Heart right ventricle (tissue), 16 donors: ENCODE measurements around the gene CFAP52. TPM values are rescaled to one million over a fixed set of nuclear protein-coding genes. Genes with fewer than 3 reads are reported as not detected.

Experiments
- ATAC-seq, 8 donors: fragments of 200-7000 bp; cut with Tn5 transposase; one replicate each; pipeline ENCODE4 v1.9.1; 2020; ENCODE audit warnings: mild to moderate bottlenecking in 8 of 8, moderate library complexity in 8 of 8, moderate number of reproducible peaks in 1 of 8
- DNase-seq, 2 donors: peaks; one replicate each; pipeline ENCODE4 v3.0.0-alpha.2; 2020
- H3K27ac ChIP-seq, 10 donors: fragments of 200-600 bp; sonication (generic) in 2 of 10; one replicate each; pipeline versions ENCODE4 v1.5.0 to v1.8.0; 2020 to 2022; ENCODE audit warnings: mild to moderate bottlenecking in 3 of 10
- H3K27me3 ChIP-seq, 7 donors: fragments of 200-600 bp; one replicate each; pipeline ENCODE4 v1.8.0; 2021 to 2022; ENCODE audit warnings: mild to moderate bottlenecking in 2 of 7
- H3K36me3 ChIP-seq, 9 donors: fragments of 200-600 bp; sonication (generic) in 1 of 9; one replicate each; pipeline versions ENCODE4 v1.5.0 to v1.8.0; 2020 to 2022; ENCODE audit warnings: mild to moderate bottlenecking in 2 of 9
- H3K4me1 ChIP-seq, 9 donors: fragments of 200-600 bp; sonication (generic) in 1 of 9; one replicate each; pipeline versions ENCODE4 v1.5.0 to v1.8.0; 2020 to 2022; ENCODE audit warnings: mild to moderate bottlenecking in 4 of 9
- H3K4me3 ChIP-seq, 10 donors: fragments of 200-600 bp; sonication (generic) in 2 of 10; one replicate each; pipeline versions ENCODE4 v1.5.0 to v1.8.0; 2020 to 2022; ENCODE audit warnings: mild to moderate bottlenecking in 7 of 10, moderate library complexity in 2 of 10
- H3K9me3 ChIP-seq, 11 donors: fragments of 200-600 bp in 10 of 11; sonication (generic) in 2 of 11; one replicate each; pipeline versions ENCODE4 v1.5.0 to v1.8.0; 2013 to 2022; ENCODE audit warnings: mild to moderate bottlenecking in 2 of 11, control low read depth in 1 of 11, moderate library complexity in 1 of 11
- WGBS, 2 donors: extraction: QIAGEN DNeasy Blood & Tissue Kit; methylation state at CpG; one replicate each; pipeline ENCODE4 v1.1.7; 2013; ENCODE audit warnings: inconsistent platforms in 1 of 2; 5-methylcytosine and 5-hydroxymethylcytosine counted together
- intact Hi-C, 10 donors: fragments of 100-400 bp; cut with DNase I; formaldehyde crosslinking; loops; one replicate each; pipeline versions ENCODE4 v1.11.1 to v1.14.2; 2022
- polyA plus RNA-seq, 2 donors: library from polyadenylated mRNA; stranded (reverse); fragments of 200-250 nt; gene quantifications; one replicate each; pipeline ENCODE4 v1.2.3, GENCODE V29; 2013
- total RNA-seq, 10 donors: library from RNA; stranded (reverse); fragmentation: NEBNext Ultra II Directional in 3 of 10; extraction: Animal tissue kit (Norgen Biotek cat#: 25700) in 3 of 10; gene quantifications; one replicate each; pipeline versions ENCODE4 v1.2.1 to v1.2.4, GENCODE V29; 2021 to 2023
- TF ChIP-seq, protein P1 (sequence below), 9 donors: fragments of 200-600 bp; sonication (generic) in 2 of 9; IDR thresholded peaks; one replicate each; pipeline versions ENCODE4 v1.5.0 to v1.8.0; 2021 to 2022; ENCODE audit warnings: antibody characterized with exemption in 9 of 9, mild to moderate bottlenecking in 5 of 9, moderate library complexity in 1 of 9
- donor health status: Arrhythmogenic right ventricular cardiomyopathy.
- donor health status: ischemic (EF 13 %, LVEDD 7.1; RV severe dilation, severe dysfunction).
- donor health status: healthy with polysubstance abuse.
- donor health status: DM: no; HTN: yes; CAD: no.
- donor health status: DM: no; HTN: no; CAD: no.
- donor health status: ischemic (EF 25% LVEDD 6.9; RV normal size, moderate dysfunction).
- donor health status: ischemic (EF 25% LVEDD 5.7; RV mildly dilated, moderate dysfunction).
- donor health status: healthy.
- donor health status: DM: yes; HTN: yes; CAD: no.
- donor health status: Ischemic cardiomyopathy.
- donor health status: ischemic (EF 35%, LVEDD 5.7; RV mildly dilated, moderate dysfunction).
- donor health status: nonischemic (EF 11% LVEDD 7.7; RV severe dilation, severe dysfunction).
- donor health status: DM: yes; HTN: yes; CAD: no.
- donor health status: PGD.
- donor health status: ischemic (EF 29% LVEDD 5.4; RV normal size, mild dysfunction).
- donor health status: nonischemic (EF 23%, LVEDD 6.1; RV moderate dilation, normal function).

Gene CFAP52
- total and polyA plus RNA-seq, 12 donors: 0.23 TPM; not detected in 11

DNA sequence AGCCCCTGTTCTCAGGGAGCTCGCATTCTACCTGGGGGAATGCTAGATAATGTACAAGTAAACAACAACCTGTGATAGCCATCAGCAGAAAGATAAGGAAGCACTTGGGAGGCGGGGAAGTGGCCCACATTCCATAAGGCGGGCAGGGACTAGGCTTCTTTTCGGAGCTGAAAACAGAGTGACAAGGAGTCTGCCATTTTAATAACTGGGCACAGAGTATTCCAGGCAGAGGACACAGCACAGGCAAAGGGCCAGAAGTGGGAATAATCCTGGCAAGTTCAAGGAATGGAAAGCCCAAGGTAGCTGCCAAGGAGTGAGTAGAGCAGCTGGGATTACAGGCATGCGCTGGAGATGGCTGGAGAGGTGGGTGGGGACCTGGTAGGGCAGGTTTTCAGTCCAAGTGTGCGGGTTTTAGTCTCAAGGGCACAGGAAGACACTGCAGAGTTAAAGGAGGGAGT, 93.1 kb downstream of the CFAP52 start:
- no peak for DNase-seq
- Histone ChIP-seq H3K9me3 (peaks cover 0 to 10% (median 0%) of the 10 kb centered on the region in 11 donors), H3K27ac (no peak overlapping the region), H3K4me3 (no peak overlapping the region), H3K4me1 (no peaks in the 10 kb centered on the region), H3K27me3 (peaks cover 0 to 28% (median 13%) of the 10 kb centered on the region in 7 donors), H3K36me3 (no peaks in the 10 kb centered on the region)
- WGBS, 2 donors: 64 to 68% methylated on average over 6 of the region's 6 CpGs
- TF ChIP-seq, protein P1, sequence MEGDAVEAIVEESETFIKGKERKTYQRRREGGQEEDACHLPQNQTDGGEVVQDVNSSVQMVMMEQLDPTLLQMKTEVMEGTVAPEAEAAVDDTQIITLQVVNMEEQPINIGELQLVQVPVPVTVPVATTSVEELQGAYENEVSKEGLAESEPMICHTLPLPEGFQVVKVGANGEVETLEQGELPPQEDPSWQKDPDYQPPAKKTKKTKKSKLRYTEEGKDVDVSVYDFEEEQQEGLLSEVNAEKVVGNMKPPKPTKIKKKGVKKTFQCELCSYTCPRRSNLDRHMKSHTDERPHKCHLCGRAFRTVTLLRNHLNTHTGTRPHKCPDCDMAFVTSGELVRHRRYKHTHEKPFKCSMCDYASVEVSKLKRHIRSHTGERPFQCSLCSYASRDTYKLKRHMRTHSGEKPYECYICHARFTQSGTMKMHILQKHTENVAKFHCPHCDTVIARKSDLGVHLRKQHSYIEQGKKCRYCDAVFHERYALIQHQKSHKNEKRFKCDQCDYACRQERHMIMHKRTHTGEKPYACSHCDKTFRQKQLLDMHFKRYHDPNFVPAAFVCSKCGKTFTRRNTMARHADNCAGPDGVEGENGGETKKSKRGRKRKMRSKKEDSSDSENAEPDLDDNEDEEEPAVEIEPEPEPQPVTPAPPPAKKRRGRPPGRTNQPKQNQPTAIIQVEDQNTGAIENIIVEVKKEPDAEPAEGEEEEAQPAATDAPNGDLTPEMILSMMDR (IDR thresholded peaks at IDR 0.05): no peak
- intact Hi-C loops: no loop called here
- ATAC-seq: no peak

DNA sequence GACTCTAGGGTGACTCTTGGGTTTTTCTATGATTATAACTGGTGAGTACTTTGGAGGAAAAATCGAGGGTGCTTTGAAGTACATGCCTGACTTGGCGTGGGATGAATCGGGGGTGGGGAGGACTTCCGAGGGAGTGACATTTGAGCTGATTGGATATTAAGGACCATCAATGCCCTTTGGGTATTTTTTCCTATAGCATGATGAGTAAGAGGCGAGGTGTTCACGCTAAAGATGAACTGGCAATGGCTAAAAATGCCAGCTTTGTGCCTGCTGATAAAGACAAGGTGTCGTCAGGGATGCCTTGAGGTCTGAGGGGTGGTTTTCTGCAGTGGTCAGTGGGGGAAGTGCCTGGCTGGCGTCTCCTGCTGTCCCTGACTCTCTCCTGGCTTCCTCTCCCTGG, 94.2 kb downstream of the CFAP52 start:
- no peak for DNase-seq
- no peaks in the 10 kb centered on the region for H3K4me1 ChIP-seq
- peaks cover 0 to 5% (median 0%) of the 10 kb centered on the region in 11 donors for H3K9me3 ChIP-seq
- ATAC-seq: no peak
- TF ChIP-seq, protein P1 (IDR thresholded peaks at IDR 0.05): no peak
- WGBS, 2 donors: 63 to 65% methylated on average over 8 of the region's 8 CpGs
- no peak overlapping the region for H3K27ac ChIP-seq
- peaks cover 0 to 27% (median 13%) of the 10 kb centered on the region in 7 donors for H3K27me3 ChIP-seq
- no peak overlapping the region for H3K4me3 ChIP-seq
- no peaks in the 10 kb centered on the region for H3K36me3 ChIP-seq
- intact Hi-C loops: no loop called here

DNA sequence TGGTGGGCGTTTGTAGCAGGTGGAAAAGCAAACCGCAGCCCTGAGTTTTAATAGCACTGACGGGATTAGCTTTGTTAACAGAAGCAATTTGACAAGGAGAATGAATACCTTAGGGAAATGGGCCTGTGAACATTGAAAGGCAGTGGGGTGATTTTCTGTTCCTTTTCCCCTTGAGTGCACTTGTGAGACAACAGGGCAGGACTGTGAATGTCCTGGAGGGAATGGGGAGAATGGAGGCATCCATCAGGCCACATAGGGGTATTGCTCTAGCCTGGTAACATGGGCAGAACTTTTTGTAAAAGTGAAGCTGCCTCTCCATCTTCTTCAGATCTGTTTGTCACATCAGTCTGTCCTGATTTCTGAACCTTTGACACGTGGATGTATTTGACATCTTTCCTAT, 95.1 kb downstream of the CFAP52 start:
- intact Hi-C loops: no loop called here
- no peaks in the 10 kb centered on the region for H3K4me1 ChIP-seq
- 64 to 72% methylated on average over 4 of the region's 4 CpGs for WGBS, 2 donors
- no peak overlapping the region for H3K4me3 ChIP-seq
- ATAC-seq (no peak), DNase-seq (no peak)
- H3K36me3 ChIP-seq: no peaks in the 10 kb centered on the region
- peaks cover 0 to 27% (median 13%) of the 10 kb centered on the region in 7 donors for H3K27me3 ChIP-seq
- TF ChIP-seq, protein P1 (IDR thresholded peaks at IDR 0.05): no peak
- H3K9me3 ChIP-seq: no peaks in the 10 kb centered on the region
- H3K27ac ChIP-seq: no peak overlapping the region

DNA sequence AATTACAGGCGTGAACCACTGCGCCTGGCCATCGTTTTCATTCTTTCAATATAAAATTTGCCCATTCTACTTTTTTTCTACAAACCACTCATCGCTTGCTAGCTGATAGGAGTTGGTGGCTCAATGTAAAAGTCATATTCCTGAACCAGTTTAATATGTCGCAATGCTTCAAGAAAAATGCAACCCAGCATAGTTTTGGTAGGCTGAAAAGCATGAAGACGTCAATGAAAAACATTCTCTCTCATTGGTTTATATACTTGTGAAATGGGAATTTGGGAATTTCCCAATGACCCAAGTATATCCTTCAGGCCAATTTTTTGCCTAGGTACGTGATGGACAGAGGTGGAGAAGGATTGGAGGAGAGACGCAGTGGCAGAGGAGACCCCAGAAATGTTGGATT, 95.8 kb downstream of the CFAP52 start:
- DNase-seq (no peak), ATAC-seq (no peak)
- H3K9me3 ChIP-seq: no peaks in the 10 kb centered on the region
- WGBS, 2 donors: 79 to 91% methylated on average over 8 of the region's 8 CpGs
- intact Hi-C loops: no loop called here
- no peaks in the 10 kb centered on the region for H3K36me3 ChIP-seq
- no peaks in the 10 kb centered on the region for H3K4me1 ChIP-seq
- TF ChIP-seq, protein P1 (IDR thresholded peaks at IDR 0.05): no peak
- peaks cover 0 to 27% (median 13%) of the 10 kb centered on the region in 7 donors for H3K27me3 ChIP-seq
- H3K27ac ChIP-seq: no peak overlapping the region
- no peak overlapping the region for H3K4me3 ChIP-seq
